Loucy (cell line): ENCODE measurements around the gene ANKRD33.

Experiments
- EZH2phosphoT487 ChIP-seq: fragments of 200-600 bp; IDR thresholded peaks from 2 replicates; pipeline ENCODE4 v1.6.1; 2018; ENCODE audit warnings: antibody characterized with exemption, mild to moderate bottlenecking, moderate library complexity, borderline replicate concordance
- TF ChIP-seq, protein P1 (sequence below): fragments of 200-600 bp; sonication (generic); conservative IDR thresholded peaks from 2 replicates; pipeline ENCODE4 v1.5.1; 2014; ENCODE audit warnings: mild to moderate bottlenecking, antibody characterized with exemption, low read length

DNA sequence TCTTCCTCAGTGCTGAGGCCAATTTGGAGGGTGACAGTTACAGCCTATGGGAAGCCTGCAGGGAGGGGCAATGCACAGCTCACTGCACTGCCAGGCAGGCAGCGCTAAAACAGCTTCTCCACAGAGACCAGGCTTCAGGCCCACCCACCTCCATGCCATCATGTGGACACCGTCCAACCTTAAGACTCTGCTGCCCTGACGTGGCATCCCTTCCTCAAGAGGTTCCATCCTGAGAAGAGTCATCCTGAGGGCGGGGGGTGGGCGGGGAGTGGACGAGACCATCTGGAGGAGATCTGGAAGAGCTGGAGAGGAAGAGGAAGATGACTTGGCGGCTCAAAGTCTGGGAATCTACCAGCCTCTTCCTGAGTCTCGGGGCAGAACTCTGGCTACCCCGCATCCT lies 11.0 kb downstream of the ANKRD33 start:
- TF ChIP-seq, protein P1, sequence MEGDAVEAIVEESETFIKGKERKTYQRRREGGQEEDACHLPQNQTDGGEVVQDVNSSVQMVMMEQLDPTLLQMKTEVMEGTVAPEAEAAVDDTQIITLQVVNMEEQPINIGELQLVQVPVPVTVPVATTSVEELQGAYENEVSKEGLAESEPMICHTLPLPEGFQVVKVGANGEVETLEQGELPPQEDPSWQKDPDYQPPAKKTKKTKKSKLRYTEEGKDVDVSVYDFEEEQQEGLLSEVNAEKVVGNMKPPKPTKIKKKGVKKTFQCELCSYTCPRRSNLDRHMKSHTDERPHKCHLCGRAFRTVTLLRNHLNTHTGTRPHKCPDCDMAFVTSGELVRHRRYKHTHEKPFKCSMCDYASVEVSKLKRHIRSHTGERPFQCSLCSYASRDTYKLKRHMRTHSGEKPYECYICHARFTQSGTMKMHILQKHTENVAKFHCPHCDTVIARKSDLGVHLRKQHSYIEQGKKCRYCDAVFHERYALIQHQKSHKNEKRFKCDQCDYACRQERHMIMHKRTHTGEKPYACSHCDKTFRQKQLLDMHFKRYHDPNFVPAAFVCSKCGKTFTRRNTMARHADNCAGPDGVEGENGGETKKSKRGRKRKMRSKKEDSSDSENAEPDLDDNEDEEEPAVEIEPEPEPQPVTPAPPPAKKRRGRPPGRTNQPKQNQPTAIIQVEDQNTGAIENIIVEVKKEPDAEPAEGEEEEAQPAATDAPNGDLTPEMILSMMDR: no peak
- no peak for TF ChIP-seq EZH2phosphoT487
